MV-4-11 (cell line): Measurements from ENCODE around the gene TTC7B.
"Not testable (repeated sequence)": the region's sequence is repeated elsewhere in the genome, so short reads cannot be mapped to it uniquely, and the experiment has no call there.

ENCODE experiments used
- DNase-seq: peaks from one replicate; lab custom pipeline; 2025; lab: John Stamatoyannopoulos, UW

The TTC7B gene

DNA sequence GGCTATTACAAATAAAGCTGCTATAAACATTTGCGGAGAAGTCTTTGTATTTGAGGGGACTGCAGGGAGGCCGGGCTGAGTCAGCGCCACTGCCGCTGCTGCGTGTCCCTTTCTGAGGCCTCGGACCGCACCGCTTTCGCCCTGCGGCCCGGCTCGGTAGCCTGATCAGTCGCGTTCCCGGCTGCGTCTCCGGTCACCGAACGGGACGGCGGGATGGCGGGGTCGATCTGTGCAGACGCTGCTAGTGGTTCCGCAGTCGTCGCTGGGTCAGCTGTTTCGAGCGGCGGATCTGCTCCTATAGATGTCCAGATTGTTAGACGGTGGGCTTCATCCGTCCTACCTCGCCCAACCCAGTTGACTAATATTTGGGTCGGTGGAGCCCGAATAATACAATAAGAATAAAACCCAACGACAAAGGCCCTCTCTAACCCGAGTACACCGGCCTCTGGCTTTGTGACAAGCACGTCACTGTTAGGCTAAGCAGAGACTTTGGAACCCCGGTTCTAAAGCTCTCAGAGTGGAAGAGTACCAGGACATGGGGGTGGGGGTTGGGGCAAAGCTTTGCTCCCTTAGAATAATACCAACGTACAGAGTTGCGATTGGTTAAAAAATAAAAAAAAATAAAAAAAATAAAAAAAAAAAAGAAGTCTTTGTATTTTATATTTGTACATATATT is 290.7 kb downstream of the TTC7B start:
- not testable (repeated sequence) for DNase-seq

- no peak for DNase-seq
These were observed 292.0 kb downstream of the TTC7B start for GRCh38 chr14:90523961-90524875.

DNA sequence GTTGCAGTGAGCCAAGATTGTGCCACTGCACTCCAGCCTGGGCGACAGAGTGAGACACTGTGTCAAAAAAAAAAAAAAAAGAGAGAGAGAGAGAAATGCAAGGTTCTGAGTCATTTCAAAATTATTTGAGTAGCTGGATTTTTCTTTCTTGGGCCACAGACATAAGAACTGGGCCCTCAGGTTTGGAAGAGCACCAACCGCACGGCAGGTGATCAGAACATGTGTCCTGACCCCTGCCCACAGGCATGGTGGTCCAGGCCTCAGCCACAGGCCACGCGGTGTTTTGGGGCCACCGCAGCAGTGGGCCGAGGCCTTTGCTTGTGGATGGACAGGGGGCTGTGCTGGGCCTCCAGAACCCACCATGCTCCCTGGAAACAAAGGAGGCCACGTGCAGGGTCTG is 292.7 kb downstream of the TTC7B start:
- no peak for DNase-seq

GRCh38 chr14:90522571-90523191 is 293.5 kb downstream of the TTC7B start:
- no peak for DNase-seq

DNA sequence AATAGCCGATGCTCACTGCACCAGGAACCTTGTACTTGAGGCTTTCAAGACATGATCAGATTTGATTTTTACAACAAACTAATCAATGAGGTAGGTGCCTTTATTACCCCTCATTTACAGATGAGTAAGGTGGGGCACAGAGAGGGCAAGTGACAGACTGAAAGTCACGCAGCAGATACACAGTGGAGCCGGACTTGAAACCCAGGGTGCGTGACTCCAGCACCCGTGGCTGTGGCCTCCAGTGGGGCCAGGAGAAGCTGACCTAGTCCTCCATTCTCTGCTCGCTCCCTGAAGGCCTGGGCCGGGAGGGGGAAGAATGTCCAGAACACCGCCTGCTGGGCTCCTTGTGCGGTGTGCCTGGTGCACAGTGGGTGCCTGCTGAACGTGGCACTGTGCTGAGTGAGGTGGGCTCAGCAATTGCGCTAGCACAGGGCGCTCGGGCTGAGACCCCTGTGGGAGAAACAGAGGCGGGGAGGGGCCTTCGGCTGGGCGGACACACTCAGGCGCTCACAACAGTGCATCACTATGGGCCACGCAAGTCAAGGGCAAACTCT is 294.2 kb downstream of the TTC7B start:
- no peak for DNase-seq

DNA sequence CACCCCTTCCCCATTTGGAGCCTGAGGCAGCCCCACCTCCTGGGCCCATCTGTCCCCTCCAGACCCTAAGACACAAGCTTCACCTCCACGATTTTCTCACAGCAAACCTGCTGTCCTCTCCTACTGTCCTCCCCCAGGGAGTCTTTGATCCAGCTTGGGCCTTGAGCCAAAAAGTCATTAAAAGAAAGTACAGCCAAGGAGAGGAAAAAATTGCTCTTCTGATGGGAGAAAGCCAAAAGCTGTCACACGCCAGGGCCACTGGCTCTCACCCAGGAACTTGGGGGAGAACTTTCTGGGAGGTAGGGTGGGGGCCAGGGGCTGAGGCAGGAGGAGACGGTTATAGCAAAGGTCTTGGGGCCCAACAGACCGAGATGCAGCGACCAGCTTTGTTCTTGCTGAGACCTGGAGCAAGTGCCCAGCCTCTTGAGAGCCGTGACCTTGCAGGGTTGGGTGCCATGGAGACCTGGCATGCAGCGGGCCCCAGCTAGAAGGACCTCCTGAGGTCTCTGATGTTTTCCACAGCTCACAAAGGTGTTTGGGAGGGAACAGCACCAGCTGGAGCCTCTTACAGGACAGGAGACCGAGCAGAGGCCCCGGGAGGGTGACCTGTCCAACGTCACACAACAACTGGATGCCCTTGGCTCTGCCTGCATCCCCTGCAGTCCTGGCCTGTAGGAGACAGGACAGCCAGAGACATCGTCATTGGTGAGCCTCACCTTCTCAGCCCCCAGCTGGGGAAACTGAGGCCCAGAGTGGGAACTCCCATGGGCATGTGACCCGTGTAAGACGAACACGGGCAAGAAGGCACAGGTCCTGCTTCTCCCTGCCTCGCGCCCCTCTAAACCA is 294.9 kb downstream of the TTC7B start:
- DNase-seq: no peak

DNA sequence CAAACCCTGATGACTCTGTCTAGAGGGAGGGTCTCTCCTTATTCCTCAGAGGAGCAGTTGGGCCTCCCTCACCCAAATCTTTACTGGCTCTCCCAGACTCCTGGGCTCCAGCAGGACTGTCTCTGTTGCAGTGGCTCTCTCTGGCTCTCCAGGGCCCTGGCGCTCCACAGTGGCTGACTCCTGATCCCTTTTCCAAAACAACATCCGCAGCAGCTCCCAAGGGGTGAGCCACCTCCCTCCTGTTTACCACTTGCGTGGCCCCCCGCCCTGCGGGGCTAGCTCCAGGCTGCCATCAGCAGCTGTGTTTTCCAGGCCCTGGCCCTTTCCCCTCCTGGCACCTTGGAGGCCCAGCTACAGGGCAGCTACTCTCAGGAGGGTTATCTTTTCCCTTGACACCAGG is 295.9 kb downstream of the TTC7B start:
- DNase-seq: no peak

DNA sequence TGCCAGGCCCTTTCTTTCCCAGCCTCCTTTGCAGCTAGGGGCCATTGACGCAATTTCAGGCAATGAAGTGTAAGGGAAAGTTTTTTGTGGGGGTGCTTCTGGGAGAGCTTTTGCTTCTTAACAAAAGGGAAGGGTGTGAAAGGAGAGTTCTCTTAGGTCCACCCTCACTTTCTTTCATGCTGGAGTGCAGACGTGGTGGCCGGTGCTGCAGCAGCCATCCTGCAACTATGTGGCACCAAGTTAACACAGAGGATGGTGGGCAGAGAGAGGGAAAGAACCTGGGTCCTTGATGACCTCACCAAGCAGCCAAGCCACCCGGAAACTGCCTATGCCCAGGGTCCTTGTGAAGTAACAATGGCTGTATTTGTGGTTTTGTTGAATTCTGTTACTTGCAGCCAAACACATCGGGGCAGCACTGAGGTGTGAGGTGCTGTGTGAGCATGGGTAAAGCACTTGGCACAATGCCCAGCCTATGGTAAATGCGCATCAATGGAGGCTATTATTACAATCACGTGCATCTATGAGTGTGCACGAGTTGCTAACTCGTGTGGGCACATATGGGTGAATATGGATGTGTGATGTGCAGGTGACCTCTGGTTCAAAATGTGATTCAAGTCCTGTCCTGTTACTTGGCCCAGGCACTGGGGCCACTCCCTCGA is 296.8 kb downstream of the TTC7B start:
- DNase-seq: no peak

GRCh38 chr14:90518941-90519256 is 297.3 kb downstream of the TTC7B start:
- no peak for DNase-seq

GRCh38 chr14:90518069-90518940 is 297.9 kb downstream of the TTC7B start:
- DNase-seq: no peak

- DNase-seq: no peak
These were observed 299.0 kb downstream of the TTC7B start for GRCh38 chr14:90517076-90517841.

DNA sequence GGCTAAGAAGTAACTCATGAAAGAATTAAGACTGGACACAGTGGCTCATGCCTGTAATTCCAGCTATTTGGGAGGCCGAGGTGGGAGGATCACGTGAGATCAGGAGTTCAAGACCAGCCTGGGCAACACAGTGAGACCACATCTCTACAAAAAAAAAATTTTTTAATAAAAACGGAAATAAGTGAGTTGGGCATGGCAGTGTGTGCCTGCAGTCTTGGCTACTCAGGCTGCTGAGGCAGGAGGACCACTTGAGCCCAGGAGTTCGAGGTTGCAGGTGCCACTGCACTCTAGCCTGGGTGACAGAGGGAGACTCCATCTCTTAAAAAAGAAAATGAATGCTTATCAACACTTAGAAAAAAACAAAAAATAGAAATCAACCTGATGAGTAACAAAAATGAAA is 301.7 kb downstream of the TTC7B start:
- DNase-seq: no peak

DNA sequence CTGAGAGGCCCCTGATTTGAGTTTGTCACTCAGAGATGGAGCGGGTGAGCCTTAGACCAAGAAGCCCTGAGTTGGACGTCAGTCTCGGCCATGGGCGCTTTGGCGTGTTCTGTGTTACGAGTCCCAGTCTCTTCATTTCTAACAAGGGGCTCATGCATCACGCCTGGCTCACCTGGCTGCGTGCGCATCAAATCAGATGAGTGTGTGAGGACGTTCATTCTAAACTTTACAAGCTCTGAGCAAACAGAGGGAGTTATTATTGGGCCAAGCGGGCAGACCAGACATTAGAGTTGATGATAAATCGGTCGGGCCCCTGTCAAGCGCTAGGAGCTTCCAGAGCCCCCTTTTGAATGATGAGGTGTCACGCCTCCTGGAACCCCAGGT is 302.2 kb downstream of the TTC7B start:
- DNase-seq: no peak

- no peak for DNase-seq
These were observed 302.8 kb downstream of the TTC7B start for GRCh38 chr14:90513161-90514014.

DNA sequence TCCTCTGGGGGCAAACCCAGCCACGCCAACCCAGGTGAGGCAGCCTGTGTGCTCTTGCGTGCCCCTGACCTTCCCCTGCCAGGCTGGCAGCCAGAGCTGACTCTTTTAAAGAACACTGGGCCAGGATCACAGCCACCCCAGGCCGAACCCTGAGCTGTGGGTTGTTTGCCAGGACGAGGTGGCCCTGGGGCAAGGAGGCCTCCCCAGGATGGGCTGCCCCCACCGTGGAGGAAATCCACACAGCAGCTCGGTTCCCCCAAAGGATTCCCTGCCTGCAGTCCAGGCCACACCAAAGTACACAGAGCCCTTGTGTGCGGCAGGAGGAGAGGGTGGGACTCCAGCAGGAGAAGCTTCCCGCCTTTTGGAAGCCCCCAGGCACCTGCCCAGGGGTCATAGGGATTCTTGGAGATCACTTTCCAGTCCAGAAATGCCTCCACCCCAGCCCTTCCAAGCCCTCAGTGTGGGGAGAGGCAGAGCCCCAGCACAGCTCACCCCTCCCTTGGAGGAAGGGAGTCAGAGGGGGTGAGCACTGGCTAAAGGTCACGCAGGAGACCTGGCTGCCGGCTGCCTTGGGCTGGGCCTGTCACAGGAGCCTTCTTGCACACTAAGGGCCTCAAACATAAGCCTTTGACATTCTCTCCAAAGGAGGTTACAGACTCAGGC is 303.8 kb downstream of the TTC7B start:
- no peak for DNase-seq

- DNase-seq: no peak
These were observed 304.4 kb downstream of the TTC7B start for GRCh38 chr14:90511795-90512328.

- DNase-seq: no peak
These were observed 305.0 kb downstream of the TTC7B start for GRCh38 chr14:90511252-90511651.

DNA sequence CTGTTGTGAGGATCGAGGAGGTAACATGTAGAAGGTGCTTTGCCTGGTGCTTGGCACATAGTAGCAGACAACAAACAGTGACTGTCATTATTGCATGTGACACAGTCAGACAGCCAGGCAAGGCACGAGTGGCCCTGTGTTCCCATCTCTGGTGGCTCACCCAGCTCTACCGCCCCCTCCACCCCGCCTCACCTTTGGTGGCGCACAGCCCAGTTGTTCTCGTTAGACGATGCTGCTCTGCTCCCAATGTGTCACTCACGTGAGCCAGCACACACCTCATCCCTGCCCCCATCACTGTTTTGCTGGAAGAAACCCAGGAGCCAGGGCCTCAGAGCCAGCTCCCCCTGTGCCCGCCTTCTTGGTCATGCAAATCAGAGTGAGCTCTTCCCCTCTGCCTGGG is 306.1 kb downstream of the TTC7B start:
- no peak for DNase-seq
